Transverse colon (tissue), 4 donors: Measurements from ENCODE around the gene OSBPL3. TPM values are rescaled to one million over a fixed set of nuclear protein-coding genes. Genes with fewer than 3 reads are reported as not detected.
"Not testable (repeated sequence)": the region's sequence is repeated elsewhere in the genome, so short reads cannot be mapped to it uniquely, and the experiment has no call there.

Experiments
- DNase-seq: peaks from one replicate; pipeline ENCODE4 v3.0.0-alpha.2; 2019
- H3K27ac ChIP-seq, 4 donors: fragments of 200-600 bp; sonication (generic); 2 replicates each; pipeline ENCODE4 v1.5.1; 2016 to 2018; ENCODE audit warnings: inconsistent platforms in 4 of 4
- H3K27me3 ChIP-seq: fragments of 200-600 bp; sonication (generic); 2 replicates; pipeline ENCODE4 v1.5.1; 2017; ENCODE audit warnings: inconsistent platforms
- H3K36me3 ChIP-seq, 4 donors: fragments of 200-600 bp; sonication (generic); 2 replicates each; pipeline ENCODE4 v1.5.1; 2017 to 2019; ENCODE audit warnings: inconsistent platforms in 4 of 4
- H3K4me1 ChIP-seq, 4 donors: fragments of 200-600 bp; sonication (generic); 2 replicates each; pipeline ENCODE4 v1.5.1; 2017 to 2020; ENCODE audit warnings: inconsistent platforms in 4 of 4
- H3K4me3 ChIP-seq, 4 donors: fragments of 200-600 bp; sonication (generic); 1 replicate in 1 of 4; 2 replicates in 3 of 4; pipeline versions ENCODE4 v1.5.1 to v1.6.1; 2017 to 2019; ENCODE audit warnings: inconsistent platforms in 4 of 4
- H3K9me3 ChIP-seq, 2 donors: fragments of 200-600 bp; sonication (generic); 2 replicates each; pipeline ENCODE4 v1.5.1; 2017 to 2019; ENCODE audit warnings: inconsistent platforms in 2 of 2
- EP300 ChIP-seq: sonication (generic); formaldehyde crosslinking; IDR thresholded peaks from one replicate; pipeline ENCODE4 v1.6.1; 2017; ENCODE audit warnings: antibody characterized with exemption, low read depth
- POLR2A ChIP-seq: fragments of 450-650 bp; IDR thresholded peaks from one replicate; pipeline ENCODE4 v1.6.1; 2016; ENCODE audit warnings: antibody characterized with exemption, mild to moderate bottlenecking, moderate library complexity
- POLR2AphosphoS5 ChIP-seq, 3 donors: sonication (generic); formaldehyde crosslinking; IDR thresholded peaks; one replicate each; pipeline ENCODE4 v1.6.1; 2016; ENCODE audit warnings: antibody characterized with exemption in 3 of 3
- WGBS, 2 donors: methylation state at CpG; one replicate each; pipeline ENCODE4 v1.1.5; 2018; ENCODE audit warnings: low coverage in 1 of 2; 5-methylcytosine and 5-hydroxymethylcytosine counted together
- in situ Hi-C, 4 donors: fragments of 200-750 bp; cut with MboI; loops; one replicate each; pipeline versions ENCODE4 v1.15.0 to v1.15.1; 2017; ENCODE audit warnings: low sequenced_read_pairs in 3 of 4, low pct_ligation_motif_present in 1 of 4, low pct_unique_long_range_greater_than_20kb in 1 of 4
- intact Hi-C: fragments of 100-400 bp; cut with DNase I; formaldehyde crosslinking; loops from one replicate; pipeline ENCODE4 v1.15.1; 2023; ENCODE audit warnings: low total_unique reads
- total RNA-seq, 4 donors: library from RNA; depleted of rRNA; stranded (reverse); fragments of >200 nt; gene quantifications; one replicate each; pipeline ENCODE4 v1.1.0, GENCODE V29; 2016
- TF ChIP-seq, protein P1 (sequence below), 5 experiments: fragments of 200-600 bp in 3 of 5; fragments of 450-650 bp in 2 of 5; sonication (generic) in 3 of 5; IDR thresholded peaks; 1 replicate in 2 of 5; 2 replicates in 3 of 5; pipeline ENCODE4 v1.5.1; 2016 to 2017; ENCODE audit warnings: antibody characterized with exemption in 5 of 5, inconsistent platforms in 3 of 5, mild to moderate bottlenecking in 2 of 5, moderate library complexity in 1 of 5

OSBPL3 gene
- total RNA-seq, 4 donors from 2014 or later, result 6.7 to 20.6 (median 8.0) TPM

DNA sequence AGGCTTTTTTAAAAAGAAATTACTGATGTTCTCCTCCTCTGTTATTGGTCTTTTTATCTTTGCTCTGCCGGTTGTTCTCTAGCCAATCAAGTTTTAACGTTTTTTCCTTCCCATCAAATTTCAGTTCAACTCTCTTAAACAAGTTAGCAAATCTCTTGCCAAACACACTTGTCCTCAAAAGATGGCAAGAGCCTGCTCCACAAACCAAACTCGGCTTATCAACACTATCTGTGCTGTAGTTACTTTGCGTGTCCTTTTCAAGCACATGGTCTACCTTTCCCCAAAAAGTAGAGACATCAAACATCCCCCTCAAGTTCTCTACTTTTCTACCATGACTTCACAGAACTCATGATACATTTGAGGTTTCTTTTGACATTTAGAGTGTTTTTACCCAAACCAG lies 71.3 kb downstream of the OSBPL3 start:
- in situ Hi-C loops (no loop called here), intact Hi-C loops (no loop called here)
- Histone ChIP-seq H3K9me3 (no peaks in the 10 kb centered on the region), H3K36me3 (no peaks in the 10 kb centered on the region), H3K27ac (no peak overlapping the region), H3K4me3 (no peak overlapping the region), H3K4me1 (no peaks in the 10 kb centered on the region), H3K27me3 (no peaks in the 10 kb centered on the region)
- no peak for DNase-seq
- 76 to 79% methylated on average over 2 to 4 of the region's 4 CpGs for WGBS, 2 donors
- TF ChIP-seq, protein P1, sequence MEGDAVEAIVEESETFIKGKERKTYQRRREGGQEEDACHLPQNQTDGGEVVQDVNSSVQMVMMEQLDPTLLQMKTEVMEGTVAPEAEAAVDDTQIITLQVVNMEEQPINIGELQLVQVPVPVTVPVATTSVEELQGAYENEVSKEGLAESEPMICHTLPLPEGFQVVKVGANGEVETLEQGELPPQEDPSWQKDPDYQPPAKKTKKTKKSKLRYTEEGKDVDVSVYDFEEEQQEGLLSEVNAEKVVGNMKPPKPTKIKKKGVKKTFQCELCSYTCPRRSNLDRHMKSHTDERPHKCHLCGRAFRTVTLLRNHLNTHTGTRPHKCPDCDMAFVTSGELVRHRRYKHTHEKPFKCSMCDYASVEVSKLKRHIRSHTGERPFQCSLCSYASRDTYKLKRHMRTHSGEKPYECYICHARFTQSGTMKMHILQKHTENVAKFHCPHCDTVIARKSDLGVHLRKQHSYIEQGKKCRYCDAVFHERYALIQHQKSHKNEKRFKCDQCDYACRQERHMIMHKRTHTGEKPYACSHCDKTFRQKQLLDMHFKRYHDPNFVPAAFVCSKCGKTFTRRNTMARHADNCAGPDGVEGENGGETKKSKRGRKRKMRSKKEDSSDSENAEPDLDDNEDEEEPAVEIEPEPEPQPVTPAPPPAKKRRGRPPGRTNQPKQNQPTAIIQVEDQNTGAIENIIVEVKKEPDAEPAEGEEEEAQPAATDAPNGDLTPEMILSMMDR (IDR thresholded peaks at IDR 0.05), result no peak
- TF ChIP-seq POLR2AphosphoS5 (IDR thresholded peaks at IDR 0.05), result no peak
- TF ChIP-seq POLR2A, result no peak

DNA sequence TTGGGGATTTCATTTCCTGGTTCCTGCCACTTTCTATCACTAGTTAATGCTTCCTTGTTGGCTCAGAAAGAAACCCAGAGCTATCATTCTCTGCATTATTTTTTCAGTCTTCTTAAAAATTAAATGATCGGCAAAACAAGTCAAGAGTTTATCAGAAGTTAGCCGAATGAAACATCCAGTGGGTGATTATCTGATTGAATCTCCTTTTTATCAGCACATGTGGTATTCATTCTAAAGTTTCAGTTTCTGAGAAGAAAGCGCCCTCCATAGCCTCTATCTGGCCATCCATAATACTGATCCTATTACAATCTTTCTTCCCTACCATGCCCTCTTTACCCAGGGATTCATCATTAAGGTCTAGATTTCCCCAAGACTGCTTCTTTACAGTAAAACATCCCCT lies 71.8 kb downstream of the OSBPL3 start:
- Histone ChIP-seq H3K36me3 (no peaks in the 10 kb centered on the region), H3K4me1 (no peaks in the 10 kb centered on the region), H3K9me3 (no peaks in the 10 kb centered on the region), H3K4me3 (no peak overlapping the region), H3K27me3 (no peaks in the 10 kb centered on the region), H3K27ac (no peak overlapping the region)
- no peak for DNase-seq
- intact Hi-C loops, result no loop called here
- TF ChIP-seq, protein P1 (IDR thresholded peaks at IDR 0.05), result no peak
- 74 to 84% methylated on average over 3 of the region's 3 CpGs for WGBS, 2 donors
- in situ Hi-C loops, result no loop called here

DNA sequence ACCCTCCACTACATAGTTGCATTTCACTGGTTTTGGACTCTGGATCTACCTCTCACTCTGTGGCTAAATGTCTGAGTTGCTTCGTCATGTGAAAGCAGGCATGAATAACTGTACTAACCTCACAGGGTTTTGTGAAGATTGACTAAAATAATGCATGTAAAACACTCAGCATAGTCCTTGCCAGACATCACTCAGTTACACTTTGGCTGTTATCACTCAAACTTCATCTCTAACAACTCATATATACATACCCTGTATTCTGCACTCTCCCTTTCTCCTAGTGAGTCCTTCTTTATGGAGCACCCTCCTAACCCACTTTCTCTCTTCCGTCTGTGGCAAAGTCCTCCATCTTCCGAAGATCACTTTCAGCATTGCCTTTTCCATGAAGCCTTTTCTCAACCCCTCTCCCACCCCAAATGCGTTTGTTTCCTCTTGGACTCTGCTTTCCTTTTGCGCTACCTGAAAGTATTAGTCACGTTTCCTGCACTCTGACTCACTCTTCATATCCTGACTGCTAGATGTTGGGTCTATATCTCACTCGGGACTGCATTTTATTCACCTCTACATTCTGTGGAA lies 72.6 kb downstream of the OSBPL3 start:
- no peak for DNase-seq
- intact Hi-C loops, result no loop called here
- no peaks in the 10 kb centered on the region for H3K27me3 ChIP-seq
- in situ Hi-C loops, result no loop called here
- H3K4me1 ChIP-seq, result no peaks in the 10 kb centered on the region
- H3K9me3 ChIP-seq, result no peaks in the 10 kb centered on the region
- H3K36me3 ChIP-seq, result no peaks in the 10 kb centered on the region
- TF ChIP-seq EP300 (no peak), POLR2AphosphoS5 (IDR thresholded peaks at IDR 0.05) (no peak), POLR2A (no peak)
- TF ChIP-seq, protein P1 (IDR thresholded peaks at IDR 0.05), result no peak
- no peak overlapping the region for H3K4me3 ChIP-seq
- WGBS, 2 donors, result 63 to 75% methylated on average over 6 to 7 of the region's 7 CpGs
- no peak overlapping the region for H3K27ac ChIP-seq

DNA sequence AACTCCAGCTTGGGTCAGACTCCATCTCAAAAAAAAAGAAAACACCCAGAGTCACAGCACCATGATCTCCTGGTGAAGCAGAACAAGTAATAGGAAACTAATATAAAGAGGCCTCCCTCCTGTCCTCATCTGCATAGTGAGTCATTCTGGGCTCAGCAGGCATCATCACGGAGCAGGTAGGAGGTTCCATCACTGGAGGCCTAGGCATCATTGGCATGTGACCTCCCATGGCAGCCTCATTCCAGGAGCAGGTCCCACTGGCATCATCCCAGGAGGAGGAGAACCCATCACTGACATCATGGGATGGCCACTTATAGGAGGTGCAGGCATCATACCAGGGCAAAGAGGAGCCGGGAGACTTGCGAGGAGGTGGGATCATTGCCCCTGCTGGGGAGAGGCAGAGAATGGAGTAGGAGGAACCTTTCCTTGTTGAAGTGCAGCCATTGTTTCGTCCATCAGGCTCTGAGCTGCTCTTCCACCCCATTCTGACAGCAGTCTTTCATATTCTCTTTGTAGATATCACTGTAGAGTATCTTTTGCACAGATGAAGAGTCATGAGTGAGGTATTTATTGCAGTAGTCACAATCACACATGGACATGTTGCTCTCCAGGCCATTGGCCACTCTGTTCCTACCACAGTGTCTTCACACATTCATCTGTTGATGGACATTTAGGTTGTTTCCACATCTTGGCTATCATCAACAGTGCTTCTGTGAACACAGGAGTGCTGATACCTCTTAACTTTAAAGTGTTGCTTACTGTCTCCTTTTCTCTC lies 73.8 kb downstream of the OSBPL3 start:
- TF ChIP-seq POLR2AphosphoS5 (IDR thresholded peaks at IDR 0.05) (no peak), EP300 (no peak), POLR2A (no peak)
- TF ChIP-seq, protein P1 (IDR thresholded peaks at IDR 0.05), result no peak
- H3K27ac ChIP-seq, result no peak overlapping the region
- in situ Hi-C loops, result no loop called here
- no peaks in the 10 kb centered on the region for H3K36me3 ChIP-seq
- WGBS, 2 donors, result 92% methylated on average over 4 of the region's 4 CpGs; no CpG with 5 or more reads in 1 of the 2 donors
- H3K4me1 ChIP-seq, result no peaks in the 10 kb centered on the region
- no peaks in the 10 kb centered on the region for H3K9me3 ChIP-seq
- DNase-seq, result no peak
- no peak overlapping the region for H3K4me3 ChIP-seq
- intact Hi-C loops, result no loop called here
- H3K27me3 ChIP-seq, result no peaks in the 10 kb centered on the region

DNA sequence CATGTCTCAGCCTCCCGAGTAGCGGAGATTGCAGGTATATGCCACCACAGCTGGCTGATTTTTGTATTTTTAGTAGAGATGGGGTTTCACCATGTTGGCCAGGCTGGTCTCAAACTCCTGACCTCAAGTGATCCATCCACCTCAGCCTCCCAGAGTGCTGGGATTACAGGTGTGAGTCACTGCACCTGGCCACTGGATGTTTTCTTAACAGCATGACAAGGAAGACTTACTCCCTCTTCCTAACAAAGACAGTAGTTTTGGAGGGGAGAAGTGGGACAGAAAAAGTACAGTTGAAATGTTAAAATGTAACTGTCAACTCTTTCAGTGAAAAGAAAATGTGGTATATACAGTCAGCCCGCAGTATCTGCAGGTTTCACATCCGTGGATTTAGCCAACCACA lies 76.0 kb downstream of the OSBPL3 start:
- H3K4me3 ChIP-seq, DNase-seq, H3K9me3 ChIP-seq, intact Hi-C loops, H3K4me1 ChIP-seq, H3K27ac ChIP-seq, H3K36me3 ChIP-seq, H3K27me3 ChIP-seq, in situ Hi-C loops: not testable (repeated sequence)
- WGBS, 2 donors, result 83 to 97% methylated on average over 2 to 4 of the region's 4 CpGs
